HepG2 (cell line): Measurements from ENCODE around the gene U2AF2. TPM values are rescaled to one million over a fixed set of nuclear protein-coding genes. Genes with fewer than 3 reads are reported as not detected.
A peak's percentile ranks its signal among the peaks of the same experiment; 100 is the strongest.

Experiments used
- ATF7 ChIP-seq, 2 experiments: fragments of 450-650 bp in 1 of 2; sonication (generic) in 1 of 2; formaldehyde crosslinking in 1 of 2; IDR thresholded peaks; 2 replicates each; pipeline versions ENCODE4 v1.4.0 to v1.6.1; 2016 to 2020; ENCODE audit warnings: antibody characterized with exemption in 1 of 2, mild to moderate bottlenecking in 1 of 2, missing genetic modification reagents in 1 of 2
- GFI1 ChIP-seq: sonication (generic); formaldehyde crosslinking; IDR thresholded peaks from 2 replicates; pipeline ENCODE4 v1.5.0; 2020; ENCODE audit warnings: missing genetic modification reagents, mild to moderate bottlenecking, borderline replicate concordance
- RBAK ChIP-seq: sonication (generic); formaldehyde crosslinking; IDR thresholded peaks from 2 replicates; pipeline ENCODE4 v1.5.1; 2020; ENCODE audit warnings: mild to moderate bottlenecking, missing genetic modification reagents
- SMARCE1 ChIP-seq: fragments of 450-650 bp; IDR thresholded peaks from 2 replicates; pipeline ENCODE4 v1.6.1; 2017; ENCODE audit warnings: borderline replicate concordance
- TEAD2 ChIP-seq: sonication (generic); formaldehyde crosslinking; IDR thresholded peaks from 2 replicates; pipeline ENCODE4 v1.9.0; 2021; ENCODE audit warnings: missing genetic modification reagents
- ZNF121 ChIP-seq: sonication (generic); formaldehyde crosslinking; IDR thresholded peaks from 2 replicates; pipeline ENCODE4 v1.5.0; 2020; ENCODE audit warnings: mild to moderate bottlenecking, missing genetic modification reagents
- ZNF274 ChIP-seq: sonication (generic); formaldehyde crosslinking; IDR thresholded peaks from 2 replicates; pipeline ENCODE4 v1.5.1; 2020; ENCODE audit warnings: mild to moderate bottlenecking, missing genetic modification reagents
- ZNF282 ChIP-seq: fragments of 450-650 bp; IDR thresholded peaks from 2 replicates; pipeline ENCODE4 v1.6.1; 2018; ENCODE audit not compliant: partially characterized antibody
- ZNF616 ChIP-seq: sonication (generic); formaldehyde crosslinking; IDR thresholded peaks from 2 replicates; pipeline ENCODE4 v1.5.0; 2020; ENCODE audit warnings: low read depth, mild to moderate bottlenecking, missing genetic modification reagents
- polyA plus RNA-seq, 8 experiments: library from polyadenylated mRNA; depleted of rRNA in 3 of 8; stranded (reverse) in 7 of 8; unstranded in 1 of 8; fragments of >200 nt; fragmentation: Illumina TruSeq in 4 of 8; extraction: Trizol in 4 of 8; gene quantifications; 2 replicates each; pipeline versions ENCODE4 v1.2.1 to v1.2.3, GENCODE V29; 2011 to 2016; ENCODE audit warnings: low read depth in 4 of 8, missing spikeins in 1 of 8, mixed read lengths in 1 of 8; ENCODE audit not compliant: insufficient read depth in 1 of 8
- total RNA-seq, 5 experiments: library from RNA; depleted of rRNA; stranded (reverse); fragments of >200 nt; fragmentation: Illumina TruSeq; extraction: Trizol; gene quantifications; 2 replicates each; pipeline ENCODE4 v1.2.3, GENCODE V29; 2016; ENCODE audit warnings: low read depth in 1 of 5
- TF ChIP-seq, protein P1 (sequence below): sonication (generic); formaldehyde crosslinking; IDR thresholded peaks from 2 replicates; pipeline ENCODE4 v1.5.0; 2020; ENCODE audit warnings: missing genetic modification reagents, mild to moderate bottlenecking, borderline replicate concordance
- TF ChIP-seq, protein P2 (sequence below): sonication (generic); formaldehyde crosslinking; IDR thresholded peaks from 2 replicates; pipeline ENCODE4 v1.4.0; 2020; ENCODE audit warnings: mild to moderate bottlenecking, missing genetic modification reagents, borderline replicate concordance
- TF ChIP-seq, protein P3 (sequence below): sonication (generic); formaldehyde crosslinking; IDR thresholded peaks from 2 replicates; pipeline ENCODE4 v1.4.0; 2020; ENCODE audit warnings: mild to moderate bottlenecking, missing genetic modification reagents

U2AF2 gene
- total and polyA plus RNA-seq, 2 of the 13 experiments (the other 11 are each of a cell fraction or from before 2014, with no cell fraction given) = 84.3 to 124 TPM

DNA sequence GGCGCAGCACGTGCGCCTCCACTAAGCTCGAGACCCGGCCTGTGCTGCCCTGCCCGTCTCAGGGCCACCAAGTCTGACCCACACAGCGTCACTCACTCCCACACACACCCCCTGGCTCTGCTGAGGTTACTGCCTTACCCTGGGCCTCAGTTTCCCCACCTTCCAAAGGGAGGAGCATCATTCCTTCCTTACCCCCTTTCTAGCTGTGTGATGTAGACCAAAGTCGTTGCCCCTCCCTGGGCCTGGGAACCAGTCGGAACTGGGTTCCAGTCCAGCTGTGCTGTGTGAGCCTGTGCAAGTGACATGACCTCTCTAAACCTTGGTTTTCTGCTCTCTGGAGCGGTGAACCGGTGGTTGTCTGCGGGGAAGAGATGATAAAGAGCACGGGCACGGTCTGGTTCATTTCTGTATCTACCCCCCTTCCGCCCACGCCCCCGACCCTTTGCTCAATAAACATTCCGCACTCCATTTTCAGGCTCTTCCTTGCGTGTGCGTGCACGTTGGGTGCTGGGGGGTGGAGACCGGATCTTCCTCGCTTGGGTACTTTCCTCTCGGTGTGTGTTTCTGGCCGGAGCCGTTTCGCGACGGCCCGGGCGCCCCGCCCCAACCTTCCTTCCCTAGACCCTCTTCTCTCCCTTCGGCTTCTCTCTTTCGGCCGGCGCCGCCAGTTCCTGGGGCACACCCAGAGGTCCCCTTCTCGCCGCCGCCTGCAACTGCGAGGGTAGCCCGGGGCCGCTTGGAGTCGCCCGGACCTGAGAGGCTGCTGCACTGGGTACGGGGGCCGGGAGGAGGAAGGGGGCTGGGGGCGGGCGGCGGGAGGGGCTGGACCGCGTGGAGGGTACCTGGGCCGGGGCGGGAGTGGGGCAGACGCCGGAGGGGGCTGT lies 11.6 kb upstream of the U2AF2 start, which contains the start of gene ZNF581 (continued):
- no peak for TF ChIP-seq ZNF274 (CRISPR knock-in tag)
- TF ChIP-seq TEAD2 (CRISPR knock-in tag) = no peak
- no peak for TF ChIP-seq ZNF121 (CRISPR knock-in tag)
- TF ChIP-seq, protein P1, sequence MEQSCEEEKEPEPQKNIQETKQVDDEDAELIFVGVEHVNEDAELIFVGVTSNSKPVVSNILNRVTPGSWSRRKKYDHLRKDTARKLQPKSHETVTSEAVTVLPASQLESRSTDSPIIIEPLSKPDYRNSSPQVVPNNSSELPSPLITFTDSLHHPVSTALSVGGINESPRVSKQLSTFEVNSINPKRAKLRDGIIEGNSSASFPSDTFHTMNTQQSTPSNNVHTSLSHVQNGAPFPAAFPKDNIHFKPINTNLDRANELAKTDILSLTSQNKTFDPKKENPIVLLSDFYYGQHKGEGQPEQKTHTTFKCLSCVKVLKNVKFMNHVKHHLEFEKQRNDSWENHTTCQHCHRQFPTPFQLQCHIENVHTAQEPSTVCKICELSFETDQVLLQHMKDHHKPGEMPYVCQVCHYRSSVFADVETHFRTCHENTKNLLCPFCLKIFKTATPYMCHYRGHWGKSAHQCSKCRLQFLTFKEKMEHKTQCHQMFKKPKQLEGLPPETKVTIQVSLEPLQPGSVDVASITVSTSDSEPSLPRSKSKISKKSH = no peak; the same call in 1 of the 2 replicates
- no peak for TF ChIP-seq RBAK
- no peak for TF ChIP-seq SMARCE1
- TF ChIP-seq ZNF282 = no peak
- TF ChIP-seq, protein P2, sequence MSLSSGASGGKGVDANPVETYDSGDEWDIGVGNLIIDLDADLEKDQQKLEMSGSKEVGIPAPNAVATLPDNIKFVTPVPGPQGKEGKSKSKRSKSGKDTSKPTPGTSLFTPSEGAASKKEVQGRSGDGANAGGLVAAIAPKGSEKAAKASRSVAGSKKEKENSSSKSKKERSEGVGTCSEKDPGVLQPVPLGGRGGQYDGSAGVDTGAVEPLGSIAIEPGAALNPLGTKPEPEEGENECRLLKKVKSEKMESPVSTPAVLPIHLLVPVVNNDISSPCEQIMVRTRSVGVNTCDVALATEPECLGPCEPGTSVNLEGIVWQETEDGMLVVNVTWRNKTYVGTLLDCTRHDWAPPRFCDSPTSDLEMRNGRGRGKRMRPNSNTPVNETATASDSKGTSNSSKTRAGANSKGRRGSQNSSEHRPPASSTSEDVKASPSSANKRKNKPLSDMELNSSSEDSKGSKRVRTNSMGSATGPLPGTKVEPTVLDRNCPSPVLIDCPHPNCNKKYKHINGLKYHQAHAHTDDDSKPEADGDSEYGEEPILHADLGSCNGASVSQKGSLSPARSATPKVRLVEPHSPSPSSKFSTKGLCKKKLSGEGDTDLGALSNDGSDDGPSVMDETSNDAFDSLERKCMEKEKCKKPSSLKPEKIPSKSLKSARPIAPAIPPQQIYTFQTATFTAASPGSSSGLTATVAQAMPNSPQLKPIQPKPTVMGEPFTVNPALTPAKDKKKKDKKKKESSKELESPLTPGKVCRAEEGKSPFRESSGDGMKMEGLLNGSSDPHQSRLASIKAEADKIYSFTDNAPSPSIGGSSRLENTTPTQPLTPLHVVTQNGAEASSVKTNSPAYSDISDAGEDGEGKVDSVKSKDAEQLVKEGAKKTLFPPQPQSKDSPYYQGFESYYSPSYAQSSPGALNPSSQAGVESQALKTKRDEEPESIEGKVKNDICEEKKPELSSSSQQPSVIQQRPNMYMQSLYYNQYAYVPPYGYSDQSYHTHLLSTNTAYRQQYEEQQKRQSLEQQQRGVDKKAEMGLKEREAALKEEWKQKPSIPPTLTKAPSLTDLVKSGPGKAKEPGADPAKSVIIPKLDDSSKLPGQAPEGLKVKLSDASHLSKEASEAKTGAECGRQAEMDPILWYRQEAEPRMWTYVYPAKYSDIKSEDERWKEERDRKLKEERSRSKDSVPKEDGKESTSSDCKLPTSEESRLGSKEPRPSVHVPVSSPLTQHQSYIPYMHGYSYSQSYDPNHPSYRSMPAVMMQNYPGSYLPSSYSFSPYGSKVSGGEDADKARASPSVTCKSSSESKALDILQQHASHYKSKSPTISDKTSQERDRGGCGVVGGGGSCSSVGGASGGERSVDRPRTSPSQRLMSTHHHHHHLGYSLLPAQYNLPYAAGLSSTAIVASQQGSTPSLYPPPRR (CRISPR knock-in tag) = no peak
- TF ChIP-seq, protein P3, sequence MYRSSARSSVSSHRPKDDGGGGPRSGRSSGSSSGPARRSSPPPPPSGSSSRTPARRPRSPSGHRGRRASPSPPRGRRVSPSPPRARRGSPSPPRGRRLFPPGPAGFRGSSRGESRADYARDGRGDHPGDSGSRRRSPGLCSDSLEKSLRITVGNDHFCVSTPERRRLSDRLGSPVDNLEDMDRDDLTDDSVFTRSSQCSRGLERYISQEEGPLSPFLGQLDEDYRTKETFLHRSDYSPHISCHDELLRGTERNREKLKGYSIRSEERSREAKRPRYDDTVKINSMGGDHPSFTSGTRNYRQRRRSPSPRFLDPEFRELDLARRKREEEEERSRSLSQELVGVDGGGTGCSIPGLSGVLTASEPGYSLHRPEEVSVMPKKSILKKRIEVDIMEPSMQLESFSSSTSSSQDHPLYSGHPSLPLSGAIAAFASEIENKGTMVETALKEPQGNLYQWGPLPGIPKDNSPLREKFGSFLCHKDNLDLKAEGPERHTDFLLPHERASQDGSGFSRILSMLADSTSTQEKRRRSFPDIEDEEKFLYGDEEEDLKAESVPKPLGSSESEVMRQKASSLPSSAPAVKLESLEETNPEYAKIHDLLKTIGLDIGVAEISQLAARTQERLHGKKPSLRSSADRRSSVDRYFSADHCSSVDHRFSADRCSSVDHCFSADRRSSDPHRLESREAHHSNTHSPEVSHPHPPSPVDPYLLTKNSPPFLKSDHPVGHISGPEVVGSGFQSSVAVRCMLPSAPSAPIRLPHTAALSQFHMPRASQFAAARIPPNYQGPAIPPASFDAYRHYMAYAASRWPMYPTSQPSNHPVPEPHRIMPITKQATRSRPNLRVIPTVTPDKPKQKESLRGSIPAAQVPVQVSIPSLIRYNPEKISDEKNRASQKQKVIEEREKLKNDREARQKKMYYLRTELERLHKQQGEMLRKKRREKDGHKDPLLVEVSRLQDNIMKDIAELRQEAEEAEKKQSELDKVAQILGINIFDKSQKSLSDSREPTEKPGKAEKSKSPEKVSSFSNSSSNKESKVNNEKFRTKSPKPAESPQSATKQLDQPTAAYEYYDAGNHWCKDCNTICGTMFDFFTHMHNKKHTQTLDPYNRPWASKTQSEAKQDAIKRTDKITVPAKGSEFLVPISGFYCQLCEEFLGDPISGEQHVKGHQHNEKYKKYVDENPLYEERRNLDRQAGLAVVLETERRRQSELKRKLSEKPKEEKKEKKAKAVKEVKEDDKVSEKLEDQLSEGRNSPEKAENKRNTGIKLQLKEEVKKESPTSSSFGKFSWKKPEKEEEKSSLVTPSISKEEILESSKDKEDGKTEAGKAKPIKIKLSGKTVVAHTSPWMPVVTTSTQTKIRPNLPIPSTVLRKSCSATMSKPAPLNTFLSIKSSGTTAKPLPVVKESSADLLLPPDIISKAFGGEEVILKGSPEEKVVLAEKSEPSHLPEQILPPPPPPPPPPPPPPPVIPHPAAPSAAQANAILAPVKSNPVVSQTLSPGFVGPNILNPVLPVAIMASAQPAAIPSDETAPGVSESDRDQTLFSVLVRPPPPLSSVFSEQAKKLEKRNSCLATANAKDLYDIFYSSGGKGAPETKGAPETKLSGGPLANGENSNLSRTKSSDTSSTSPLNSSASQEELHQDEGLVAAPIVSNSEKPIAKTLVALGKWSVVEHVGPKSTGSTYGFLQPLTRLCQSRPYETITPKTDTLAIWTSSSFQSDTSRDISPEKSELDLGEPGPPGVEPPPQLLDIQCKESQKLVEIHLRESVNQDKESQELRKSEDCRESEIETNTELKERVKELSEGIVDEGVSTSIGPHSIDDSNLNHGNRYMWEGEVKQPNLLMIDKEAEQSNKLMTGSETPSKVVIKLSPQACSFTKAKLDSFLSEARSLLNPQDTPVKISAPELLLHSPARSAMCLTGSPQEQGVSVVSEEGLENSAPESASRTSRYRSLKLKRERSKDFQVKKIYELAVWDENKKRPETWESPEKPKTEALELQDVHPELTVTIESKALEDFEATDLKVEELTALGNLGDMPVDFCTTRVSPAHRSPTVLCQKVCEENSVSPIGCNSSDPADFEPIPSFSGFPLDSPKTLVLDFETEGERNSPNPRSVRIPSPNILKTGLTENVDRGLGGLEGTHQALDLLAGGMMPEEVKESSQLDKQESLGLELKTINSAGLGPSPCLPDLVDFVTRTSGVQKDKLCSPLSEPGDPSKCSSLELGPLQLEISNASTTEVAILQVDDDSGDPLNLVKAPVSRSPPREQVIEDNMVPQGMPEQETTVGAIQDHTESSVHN (CRISPR knock-in tag) = peak; percentile 99
- TF ChIP-seq GFI1 = peak; percentile 49; the same call in 1 of the 2 replicates
- TF ChIP-seq ZNF616 (CRISPR knock-in tag) = no peak
- no peak for TF ChIP-seq ATF7 (IDR thresholded peaks at IDR 0.05)
- no peak for TF ChIP-seq ATF7 (CRISPR knock-in tag; IDR thresholded peaks at IDR 0.05)
